Motor neuron (in vitro differentiated cells): ENCODE data around the gene RYR3. TPM values are rescaled to one million over a fixed set of nuclear protein-coding genes. Genes with fewer than 3 reads are reported as not detected.
"Not testable (repeated sequence)": the region's sequence is repeated elsewhere in the genome, so short reads cannot be mapped to it uniquely, and the experiment has no call there.

ENCODE experiments used
- ATAC-seq, 8 experiments: fragments of 200-7000 bp; cut with Tn5 transposase; replicated peaks in 6 of 8; 2 replicates each; pipeline ENCODE4 v1.8.0; 2021; ENCODE audit warnings: mild to moderate bottlenecking in 8 of 8, moderate library complexity in 8 of 8
- H3K27ac ChIP-seq, 2 donors: fragments of 250-450 bp; sonication (Bioruptor Pico); 2 replicates each; pipeline ENCODE4 v1.9.0; 2021; ENCODE audit warnings: antibody characterized with exemption in 2 of 2, mild to moderate bottlenecking in 2 of 2, moderate library complexity in 1 of 2
- H3K4me1 ChIP-seq, 2 donors: fragments of 250-450 bp; sonication (Bioruptor Pico); replicated peaks in 1 of 2; 2 replicates each; pipeline ENCODE4 v1.6.1; 2021; ENCODE audit warnings: antibody characterized with exemption in 2 of 2, mild to moderate bottlenecking in 2 of 2, moderate library complexity in 1 of 2
- H3K4me3 ChIP-seq, 5 donors: fragments of 250-450 bp; sonication (Bioruptor Pico); 2 replicates each; pipeline ENCODE4 v1.9.0; 2021; ENCODE audit warnings: antibody characterized with exemption in 5 of 5, mild to moderate bottlenecking in 5 of 5, moderate library complexity in 4 of 5
- WGBS, 10 experiments: fragments of 450-650 bp; shearing (Covaris generic); methylation state at CpG; one replicate each; pipeline ENCODE4 v1.0.0; 2022; 5-methylcytosine and 5-hydroxymethylcytosine counted together
- in situ Hi-C, 9 experiments: fragments of 400-800 bp; cut with MboI; loops; one replicate each; pipeline ENCODE4 v1.15.0; 2021; ENCODE audit warnings: low sequenced_read_pairs in 9 of 9, low pct_unique_long_range_greater_than_20kb in 2 of 9; ENCODE audit not compliant: unreplicated experiment in 9 of 9
- total RNA-seq, 8 experiments: library from RNA; unstranded; fragments of 300-600 nt; gene quantifications; 2 replicates each; pipeline versions ENCODE4 v1.2.3 to v1.2.4, GENCODE V29; 2022

The RYR3 gene
- total RNA-seq, 8 experiments from 2014 or later = 0.51 to 5.8 (median 2.2) TPM

DNA sequence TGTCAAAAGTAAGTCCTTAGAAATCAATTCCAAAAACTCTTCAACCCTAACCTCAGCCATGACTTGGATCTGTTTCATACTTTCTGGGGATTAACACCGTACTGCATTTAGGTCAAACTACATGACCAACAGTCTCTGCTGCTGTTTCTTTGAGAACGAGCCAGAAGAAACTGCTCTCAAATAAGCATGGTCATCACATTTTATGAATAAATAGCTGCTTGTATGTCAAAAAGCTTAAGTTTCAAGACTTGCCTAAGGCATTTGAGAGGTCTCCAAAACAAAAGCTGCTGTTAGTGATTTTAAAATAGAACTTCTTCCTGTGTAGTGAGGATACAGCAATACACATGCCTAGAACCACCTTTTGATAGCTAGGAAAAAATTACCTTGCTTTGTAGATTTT, 491.2 kb downstream of the RYR3 start:
- 0 to 100% (median 78%) methylated on average over 1 to 2 of the region's 2 CpGs; no CpG with 5 or more reads in 2 of the 10 experiments for WGBS, 10 experiments
- peak in 1 of 8 experiments; percentile 67 for ATAC-seq
- Histone ChIP-seq H3K4me1 (no peaks in the 10 kb centered on the region), H3K27ac (no peak overlapping the region), H3K4me3 (no peak overlapping the region)
- in situ Hi-C loops = no loop called here

DNA sequence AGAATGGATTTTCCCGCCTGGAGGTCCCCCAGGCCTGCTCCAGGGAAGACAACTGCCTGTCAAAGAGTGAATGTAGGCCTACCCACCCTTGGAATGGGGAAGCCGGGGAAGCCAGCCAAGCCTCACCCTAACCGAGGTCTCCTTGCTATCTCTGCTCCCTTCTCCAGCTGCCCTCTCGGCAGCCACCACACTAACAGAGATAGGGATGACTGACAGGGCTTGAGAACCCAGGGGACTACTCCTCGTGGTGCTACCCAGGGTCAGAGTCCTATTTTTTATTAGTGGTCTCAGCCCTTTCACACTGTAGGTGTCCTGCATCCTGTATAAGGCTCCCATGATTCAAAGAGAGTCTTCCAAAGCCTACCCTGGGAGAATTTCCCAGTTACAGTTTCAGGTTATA, 496.9 kb downstream of the RYR3 start:
- no peak for ATAC-seq
- in situ Hi-C loops = no loop called here
- 0 to 100% (median 63%) methylated on average over 1 to 4 of the region's 5 CpGs; no CpG with 5 or more reads in 4 of the 10 experiments for WGBS, 10 experiments
- Histone ChIP-seq H3K27ac (no peak overlapping the region), H3K4me3 (no peak overlapping the region), H3K4me1 (no peaks in the 10 kb centered on the region)

DNA sequence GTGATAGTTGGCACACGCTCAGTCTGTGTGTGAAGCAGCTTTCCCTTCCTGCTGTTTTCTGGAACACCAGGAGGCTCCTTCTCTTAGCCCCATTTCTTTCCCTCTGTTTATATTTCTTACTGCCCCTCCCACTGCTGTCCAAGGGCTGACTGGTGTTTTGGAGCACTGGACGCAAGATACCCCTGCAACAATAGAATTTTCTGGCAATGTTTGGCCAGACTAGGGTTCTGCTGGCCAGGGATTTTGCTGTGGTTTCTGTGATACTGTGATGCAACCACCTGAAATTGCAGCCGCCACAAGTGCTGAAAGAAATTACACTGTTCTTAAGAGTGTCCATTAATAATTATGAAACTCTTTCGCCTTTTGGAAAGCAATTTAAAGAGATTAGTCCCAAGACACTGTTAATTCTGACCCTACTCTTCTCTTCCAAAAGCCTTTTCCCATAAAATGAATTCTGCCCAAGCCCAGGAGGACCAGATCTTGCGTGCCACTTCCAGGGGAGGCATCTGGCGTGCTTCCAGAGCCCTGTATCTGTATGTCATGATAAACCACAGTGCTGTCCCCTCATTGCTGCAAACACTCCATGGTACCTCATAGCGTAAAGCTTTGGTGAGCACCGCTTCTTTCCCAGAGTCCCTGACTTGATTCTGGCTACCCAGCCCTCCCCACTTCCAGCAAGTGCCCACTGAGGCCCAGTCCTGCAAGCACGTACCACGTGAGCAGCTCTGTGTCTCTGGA, 498.1 kb downstream of the RYR3 start:
- 42 to 97% (median 87%) methylated on average over 1 to 9 of the region's 10 CpGs; no CpG with 5 or more reads in 1 of the 10 experiments for WGBS, 10 experiments
- in situ Hi-C loops = no loop called here
- Histone ChIP-seq H3K27ac (no peak overlapping the region), H3K4me1 (no peaks in the 10 kb centered on the region), H3K4me3 (no peak overlapping the region)
- peak in 3 of 8 experiments; percentile 28 to 69 (median 40) for ATAC-seq

DNA sequence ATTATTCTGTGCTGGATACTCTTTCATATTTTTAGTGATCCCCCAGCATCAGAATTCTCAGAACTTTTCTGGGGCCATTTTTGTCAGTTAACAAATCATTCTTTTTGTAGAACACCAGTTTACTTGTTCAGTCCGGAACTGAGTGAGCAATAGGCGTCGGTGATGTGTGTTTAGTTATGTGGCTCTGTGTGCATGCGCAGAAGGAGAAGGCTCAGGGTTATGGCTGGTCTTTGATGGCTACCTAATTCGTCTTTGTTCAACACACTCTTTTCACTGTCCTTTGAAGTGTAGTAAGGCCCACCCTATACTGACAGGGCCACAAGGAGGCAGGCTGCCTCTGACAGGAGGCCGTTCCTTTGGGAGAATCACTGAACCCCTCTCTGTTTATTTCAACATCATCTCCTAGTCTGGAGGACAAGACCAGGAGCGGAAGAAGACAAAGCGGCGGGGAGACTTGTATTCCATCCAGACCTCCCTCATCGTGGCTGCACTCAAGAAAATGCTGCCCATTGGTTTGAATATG, 499.4 kb downstream of the RYR3 start:
- Histone ChIP-seq H3K27ac (no peak overlapping the region), H3K4me1 (no peaks in the 10 kb centered on the region), H3K4me3 (no peak overlapping the region)
- in situ Hi-C loops = no loop called here
- 27 to 100% (median 87%) methylated on average over 1 to 7 of the region's 10 CpGs for WGBS, 10 experiments
- ATAC-seq = no peak

DNA sequence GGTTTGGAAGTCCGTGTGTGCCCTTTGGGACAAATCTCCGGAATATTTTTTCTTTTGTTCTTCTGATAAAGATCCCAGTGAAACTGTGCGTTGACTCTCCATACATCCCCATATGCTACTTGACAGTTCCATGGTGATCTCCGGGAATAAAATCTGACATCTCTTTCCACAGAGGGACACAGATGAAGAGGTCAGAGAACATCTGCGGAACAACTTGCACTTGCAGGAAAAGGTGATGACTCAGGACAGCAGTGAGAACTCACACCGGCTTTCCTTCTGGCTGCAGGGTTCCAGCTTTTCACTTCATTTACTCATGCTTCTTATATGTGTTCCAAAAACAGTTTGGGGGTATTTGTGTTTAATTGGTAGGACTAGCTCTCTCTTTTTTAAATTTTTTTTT, 500.0 kb downstream of the RYR3 start:
- no peaks in the 10 kb centered on the region for H3K4me1 ChIP-seq
- H3K4me3 ChIP-seq = no peak overlapping the region
- ATAC-seq = no peak
- 50 to 100% (median 90%) methylated on average over 1 to 5 of the region's 6 CpGs; no CpG with 5 or more reads in 3 of the 10 experiments for WGBS, 10 experiments
- in situ Hi-C loops = no loop called here
- no peak overlapping the region for H3K27ac ChIP-seq

DNA sequence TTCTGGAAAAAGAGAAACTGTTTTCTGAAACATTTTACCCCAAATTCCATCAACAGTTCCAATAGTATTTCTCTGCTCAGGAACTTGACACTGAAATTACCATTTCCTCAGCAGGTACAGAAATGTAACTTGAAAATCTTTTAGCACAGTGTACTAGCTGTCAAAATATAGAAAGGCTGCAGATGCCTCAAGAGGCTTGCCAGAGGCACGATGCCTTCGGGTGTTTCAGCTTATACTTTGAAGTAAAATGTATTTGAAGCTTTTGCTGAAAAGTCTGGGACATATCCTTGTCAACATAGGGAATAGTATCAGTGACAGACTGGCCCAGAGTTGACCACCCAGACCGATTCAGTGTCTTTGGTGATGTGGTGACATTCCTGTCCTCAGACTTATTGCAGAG, 503.1 kb downstream of the RYR3 start:
- no peak for ATAC-seq
- no peak overlapping the region for H3K27ac ChIP-seq
- 0 to 100% (median 61%) methylated on average over 1 to 3 of the region's 3 CpGs for WGBS, 10 experiments
- no peak overlapping the region for H3K4me3 ChIP-seq
- in situ Hi-C loops = no loop called here
- H3K4me1 ChIP-seq = no peaks in the 10 kb centered on the region

DNA sequence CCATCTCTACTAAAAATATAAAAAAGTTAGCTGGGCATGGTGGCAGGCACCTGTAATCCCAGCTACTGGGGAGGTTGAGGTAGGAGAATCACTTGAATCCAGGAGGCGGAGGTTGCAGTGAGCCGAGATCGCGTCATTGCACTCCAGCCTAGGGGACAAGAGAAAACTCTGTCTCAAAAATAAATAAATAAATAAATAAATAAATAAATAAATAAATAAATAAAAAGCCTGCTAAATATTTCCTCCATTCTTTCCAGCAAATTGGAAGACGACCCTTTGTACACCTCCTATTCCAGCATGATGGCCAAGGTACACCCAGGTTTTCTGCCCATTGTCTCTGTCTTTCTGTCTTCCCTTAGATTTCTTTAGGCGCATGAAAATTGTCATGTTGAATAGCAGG, 508.7 kb downstream of the RYR3 start:
- in situ Hi-C loops, H3K4me1 ChIP-seq, H3K27ac ChIP-seq, ATAC-seq, H3K4me3 ChIP-seq: not testable (repeated sequence)
- WGBS, 10 experiments = 50 to 100% (median 90%) methylated on average over 1 to 6 of the region's 6 CpGs; no CpG with 5 or more reads in 1 of the 10 experiments

DNA sequence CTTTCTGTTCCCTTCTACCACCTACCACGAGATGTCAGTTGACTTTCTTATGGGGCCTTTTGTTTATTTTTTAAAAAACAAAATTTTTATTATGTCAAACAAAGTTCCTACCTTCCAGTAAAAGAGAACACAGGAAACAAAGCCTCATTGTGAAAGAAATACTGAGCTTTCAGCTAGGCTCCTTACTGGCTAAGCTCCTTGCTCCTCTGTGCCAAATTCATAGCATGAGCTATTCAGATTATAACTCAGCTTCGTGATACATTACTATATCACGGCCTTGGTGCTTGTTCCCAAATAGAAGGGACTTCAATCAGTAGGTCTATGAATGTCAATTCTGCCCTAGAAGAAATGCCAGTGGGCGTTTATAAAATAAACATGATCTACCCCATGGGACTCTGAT, 511.7 kb downstream of the RYR3 start:
- ATAC-seq = no peak

DNA sequence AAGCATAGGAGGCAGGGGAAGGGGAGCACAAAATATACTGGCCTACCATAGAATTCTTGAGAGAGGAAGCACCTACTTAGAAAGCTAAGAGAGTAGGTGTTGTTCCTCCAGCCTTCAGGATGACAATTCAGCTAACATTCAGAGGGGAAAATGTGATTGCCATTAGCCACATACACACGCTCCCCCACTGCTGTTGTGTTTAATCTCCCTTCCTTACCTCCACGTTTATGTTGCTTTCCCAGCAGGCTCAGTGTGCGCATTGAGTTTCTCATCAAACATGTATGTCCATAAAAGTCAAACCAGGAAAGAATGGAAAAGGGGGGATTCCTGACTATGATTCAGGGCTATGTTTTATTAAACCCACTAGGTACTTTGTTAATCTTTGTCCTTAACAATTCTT, 512.4 kb downstream of the RYR3 start:
- Histone ChIP-seq H3K27ac (no peak overlapping the region), H3K4me1 (no peaks in the 10 kb centered on the region), H3K4me3 (no peak overlapping the region)
- no peak for ATAC-seq
- in situ Hi-C loops = no loop called here
- 37 to 82% (median 47%) methylated on average over 1 to 3 of the region's 3 CpGs; no CpG with 5 or more reads in 3 of the 10 experiments for WGBS, 10 experiments

More for the DNA sequence above, 511.7 kb downstream of the RYR3 start:
- no peak overlapping the region for H3K27ac ChIP-seq
- H3K4me3 ChIP-seq = no peak overlapping the region
- WGBS, 10 experiments = 10 to 80% (median 42%) methylated on average over 1 to 4 of the region's 4 CpGs; no CpG with 5 or more reads in 1 of the 10 experiments
- no peaks in the 10 kb centered on the region for H3K4me1 ChIP-seq
- in situ Hi-C loops = no loop called here

DNA sequence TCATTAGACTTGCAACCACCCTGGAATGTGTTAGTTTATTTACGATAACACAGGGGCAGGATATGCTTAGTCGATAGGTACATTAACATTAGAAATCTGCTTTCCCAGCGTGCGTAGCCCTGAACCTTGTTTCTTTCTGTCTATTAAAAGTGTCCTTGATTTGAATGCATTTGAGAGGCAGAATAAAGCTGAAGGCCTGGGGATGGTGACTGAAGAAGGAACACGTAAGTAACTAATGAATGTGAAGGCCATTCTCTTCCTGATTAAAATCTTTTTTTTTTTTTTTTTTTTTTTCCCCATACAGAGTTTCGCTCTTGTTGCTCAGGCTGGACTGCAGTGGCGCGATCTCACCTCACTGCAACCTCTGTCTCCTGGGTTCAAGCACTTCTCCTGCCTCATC, 514.7 kb downstream of the RYR3 start:
- Histone ChIP-seq H3K4me1 (no peaks in the 10 kb centered on the region), H3K4me3 (no peak overlapping the region), H3K27ac (no peak overlapping the region)
- WGBS, 10 experiments = 58 to 100% (median 80%) methylated on average over 1 to 8 of the region's 8 CpGs
- no peak for ATAC-seq
- in situ Hi-C loops = loop anchor here in 1 of 9 experiments (25.0 kb wide), 1 partner anchor 88 kb away; no protein-coding TSS in a partner anchor

DNA sequence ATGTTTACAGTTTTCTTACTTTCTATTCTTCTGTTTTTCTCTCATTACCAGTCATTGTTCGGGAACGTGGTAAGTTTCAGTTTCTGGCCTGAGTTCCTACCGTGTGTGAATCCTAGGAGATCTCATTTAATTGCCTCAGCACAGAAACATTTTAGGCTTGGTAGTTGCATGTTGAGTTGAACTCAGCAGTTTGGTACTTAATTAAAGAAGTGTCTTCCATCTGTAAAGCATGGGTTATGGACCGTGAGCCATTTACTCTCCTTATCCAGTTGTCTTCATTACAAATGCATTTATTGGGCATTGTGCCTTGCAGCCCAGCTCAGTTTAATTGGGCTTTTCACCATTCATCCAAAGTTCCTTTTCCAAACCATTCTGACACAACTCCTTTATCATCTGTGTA, 515.4 kb downstream of the RYR3 start:
- in situ Hi-C loops = loop anchor here in 1 of 9 experiments (25.0 kb wide), 1 partner anchor 89 kb away; no protein-coding TSS in a partner anchor
- H3K4me1 ChIP-seq = no peaks in the 10 kb centered on the region
- no peak for ATAC-seq
- WGBS, 10 experiments = 54 to 95% (median 80%) methylated on average over 1 to 4 of the region's 4 CpGs; no CpG with 5 or more reads in 3 of the 10 experiments
- H3K4me3 ChIP-seq = no peak overlapping the region
- H3K27ac ChIP-seq = no peak overlapping the region

DNA sequence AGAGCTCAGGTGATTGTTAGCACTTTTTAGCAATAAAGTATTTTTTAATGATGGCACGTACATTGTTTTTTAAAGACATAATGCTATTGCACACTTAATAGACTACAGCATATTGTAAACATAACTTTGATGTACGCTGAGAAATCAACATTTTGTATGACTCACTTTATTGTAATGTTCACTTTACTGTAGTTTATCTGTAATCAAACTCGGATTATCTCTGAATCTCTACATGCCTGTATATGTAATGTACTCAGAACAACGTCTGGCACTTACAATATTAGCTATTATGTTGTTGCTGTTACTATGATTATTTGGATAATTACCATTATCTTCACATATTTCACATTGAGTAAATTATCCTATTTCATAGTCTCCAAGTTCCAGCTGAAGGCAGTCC, 519.6 kb downstream of the RYR3 start:
- no peak for ATAC-seq
- no peak overlapping the region for H3K4me3 ChIP-seq
- no peak overlapping the region for H3K27ac ChIP-seq
- WGBS, 10 experiments = 7 to 100% (median 51%) methylated on average over 1 to 4 of the region's 4 CpGs
- in situ Hi-C loops = loop anchor here in 1 of 9 experiments (25.0 kb wide), 1 partner anchor 93 kb away; no protein-coding TSS in a partner anchor
- H3K4me1 ChIP-seq = peaks cover 3 to 4% of the 10 kb centered on the region in 2 donors

DNA sequence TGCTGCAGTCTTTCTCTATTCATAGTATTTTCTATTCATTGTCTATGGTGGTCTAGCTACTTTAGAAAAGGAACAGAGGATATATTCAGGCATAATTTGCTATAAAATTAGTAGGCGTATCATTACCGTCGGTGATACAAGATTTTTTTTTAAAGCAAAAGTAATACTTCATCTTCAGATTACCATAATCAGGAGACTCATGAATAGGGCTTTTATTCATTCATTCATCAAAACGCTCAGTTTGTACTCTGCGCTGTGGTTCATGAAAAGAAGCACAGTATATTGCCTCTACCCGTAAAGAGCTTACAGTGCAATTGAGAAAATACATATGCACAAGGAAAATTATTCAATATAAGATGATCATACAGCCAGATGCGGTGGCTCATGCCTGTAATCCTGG, 520.9 kb downstream of the RYR3 start:
- peak in 1 of 8 experiments; percentile 25 for ATAC-seq
- WGBS, 10 experiments = 28 to 94% (median 87%) methylated on average over 2 to 7 of the region's 7 CpGs
- Histone ChIP-seq H3K27ac (no peak overlapping the region), H3K4me1 (peaks cover 7 to 8% of the 10 kb centered on the region in 2 donors), H3K4me3 (no peak overlapping the region)
- in situ Hi-C loops = loop anchor here in 1 of 9 experiments (25.0 kb wide), 1 partner anchor 94 kb away; no protein-coding TSS in a partner anchor
